GM18868 (cell line): Measurements from ENCODE around the gene GPR137B.
"Not testable (repeated sequence)": the region's sequence is repeated elsewhere in the genome, so short reads cannot be mapped to it uniquely, and the experiment has no call there.

Experiments used
- ATAC-seq: cut with Tn5 transposase; IDR thresholded peaks from one replicate; pipeline ENCODE4 v1.9.1; 2021; ENCODE audit warnings: mild to moderate bottlenecking, moderate library complexity; ENCODE audit not compliant: unreplicated experiment

The GPR137B gene

GRCh38 chr1:236160540-236161127 is 18.3 kb downstream of the GPR137B start:
- ATAC-seq: no peak

- ATAC-seq: no peak
These were observed 18.9 kb downstream of the GPR137B start for GRCh38 chr1:236161230-236161629.

- ATAC-seq: not testable (repeated sequence)
These were observed 19.4 kb downstream of the GPR137B start for GRCh38 chr1:236161755-236162154.

- no peak for ATAC-seq
These were observed 21.3 kb downstream of the GPR137B start for GRCh38 chr1:236163463-236164153.

- no peak for ATAC-seq
These were observed 21.9 kb downstream of the GPR137B start for GRCh38 chr1:236164273-236164672.

- ATAC-seq: no peak
These were observed 23.1 kb downstream of the GPR137B start for GRCh38 chr1:236165238-236165981.

GRCh38 chr1:236166041-236166440 is 23.7 kb downstream of the GPR137B start:
- no peak for ATAC-seq

GRCh38 chr1:236167154-236167553 is 24.8 kb downstream of the GPR137B start:
- ATAC-seq: no peak

- no peak for ATAC-seq
These were observed 25.2 kb downstream of the GPR137B start for GRCh38 chr1:236167578-236167977.

GRCh38 chr1:236168716-236169429 is 26.5 kb downstream of the GPR137B start:
- ATAC-seq: no peak

- ATAC-seq: no peak
These were observed 29.8 kb downstream of the GPR137B start for GRCh38 chr1:236172041-236172579.

- ATAC-seq: no peak
These were observed 30.9 kb downstream of the GPR137B start for GRCh38 chr1:236173174-236173767.

- ATAC-seq: no peak
These were observed 33.5 kb downstream of the GPR137B start for GRCh38 chr1:236175642-236176336.

GRCh38 chr1:236176337-236177336 is 34.3 kb downstream of the GPR137B start:
- no peak for ATAC-seq

GRCh38 chr1:236179634-236180033 is 37.3 kb downstream of the GPR137B start:
- ATAC-seq: no peak

GRCh38 chr1:236181059-236181458 is 38.7 kb downstream of the GPR137B start:
- ATAC-seq: no peak

- ATAC-seq: no peak
These were observed 43.3 kb downstream of the GPR137B start for GRCh38 chr1:236185687-236186086.

GRCh38 chr1:236186471-236186870 is 44.1 kb downstream of the GPR137B start:
- not testable (repeated sequence) for ATAC-seq

- not testable (repeated sequence) for ATAC-seq
These were observed 45.7 kb downstream of the GPR137B start for GRCh38 chr1:236188084-236188483.
